Esophagus muscularis mucosa (tissue), 4 donors: ENCODE data around the gene UBXN2A. TPM values are rescaled to one million over a fixed set of nuclear protein-coding genes. Genes with fewer than 3 reads are reported as not detected.
A peak's percentile ranks its signal among the peaks of the same experiment; 100 is the strongest.

Source experiments
- DNase-seq: peaks from one replicate; pipeline ENCODE4 v3.0.0-alpha.2; 2017; ENCODE audit errors: extremely low spot score
- H3K27ac ChIP-seq, 4 donors: fragments of 200-600 bp; sonication (generic); replicated peaks in 1 of 4; 1 replicate in 3 of 4; 2 replicates in 1 of 4; pipeline ENCODE4 v1.5.1; 2016 to 2019; ENCODE audit warnings: mild to moderate bottlenecking in 1 of 4
- H3K27me3 ChIP-seq, 4 donors: fragments of 200-600 bp; sonication (generic); one replicate each; pipeline versions ENCODE4 v1.5.1 to v1.6.0; 2016 to 2019
- H3K36me3 ChIP-seq, 4 donors: fragments of 200-600 bp; sonication (generic); one replicate each; pipeline ENCODE4 v1.5.1; 2016 to 2019
- H3K4me1 ChIP-seq, 4 donors: fragments of 200-600 bp; sonication (generic); one replicate each; pipeline ENCODE4 v1.5.1; 2016 to 2019
- H3K4me3 ChIP-seq, 4 donors: fragments of 200-600 bp; sonication (generic); 1 replicate in 2 of 4; 2 replicates in 2 of 4; pipeline ENCODE4 v1.5.1; 2016 to 2019; ENCODE audit warnings: mild to moderate bottlenecking in 4 of 4, moderate library complexity in 1 of 4
- H3K9me3 ChIP-seq, 4 donors: fragments of 200-600 bp; sonication (generic); 1 replicate in 3 of 4; 2 replicates in 1 of 4; pipeline ENCODE4 v1.5.1; 2016 to 2019
- CTCF ChIP-seq, 3 experiments: fragments of 200-600 bp in 2 of 3; fragments of 450-650 bp in 1 of 3; sonication (generic) in 2 of 3; IDR thresholded peaks; one replicate each; pipeline ENCODE4 v1.5.1; 2017 to 2019; ENCODE audit warnings: antibody characterized with exemption in 3 of 3, mild to moderate bottlenecking in 2 of 3, moderate library complexity in 1 of 3
- EP300 ChIP-seq: sonication (generic); formaldehyde crosslinking; IDR thresholded peaks from one replicate; pipeline ENCODE4 v1.6.1; 2017; ENCODE audit warnings: antibody characterized with exemption
- POLR2A ChIP-seq: fragments of 450-650 bp; IDR thresholded peaks from one replicate; pipeline ENCODE4 v1.6.1; 2017; ENCODE audit warnings: antibody characterized with exemption, moderate library complexity, mild to moderate bottlenecking, low read depth
- POLR2AphosphoS5 ChIP-seq, 2 donors: sonication (generic); formaldehyde crosslinking; IDR thresholded peaks; one replicate each; pipeline ENCODE4 v1.6.1; 2017; ENCODE audit warnings: antibody characterized with exemption in 2 of 2
- WGBS: methylation state at CpG from one replicate; pipeline ENCODE4 v1.1.5; 2018; 5-methylcytosine and 5-hydroxymethylcytosine counted together
- intact Hi-C: fragments of 100-400 bp; cut with DNase I; formaldehyde crosslinking; loops from one replicate; pipeline ENCODE4 v1.15.1; 2023
- total RNA-seq, 4 donors: library from RNA; depleted of rRNA; stranded (reverse); fragments of >200 nt; gene quantifications; one replicate each; pipeline versions ENCODE4 v1.1.0 to v1.2.1, GENCODE V29; 2016

UBXN2A gene
- total RNA-seq, 4 donors from 2014 or later = 17.1 to 23.4 (median 20.3) TPM

- peaks cover 2 to 29% (median 15%) of the 10 kb centered on the region in 4 donors for H3K36me3 ChIP-seq
- no peak overlapping the region for H3K27ac ChIP-seq
- 46% methylated on average over 1 of the region's 1 CpG for WGBS
- H3K9me3 ChIP-seq = no peaks in the 10 kb centered on the region
- no peak for DNase-seq
- H3K4me1 ChIP-seq = no peaks in the 10 kb centered on the region
- intact Hi-C loops = no loop called here
- TF ChIP-seq POLR2A = no peak
- TF ChIP-seq CTCF (IDR thresholded peaks at IDR 0.05) = no peak
- TF ChIP-seq POLR2AphosphoS5 (IDR thresholded peaks at IDR 0.05) = no peak
- TF ChIP-seq EP300 = no peak
- no peak overlapping the region for H3K4me3 ChIP-seq
- no peaks in the 10 kb centered on the region for H3K27me3 ChIP-seq
Observed at GRCh38 chr2:23994567-23994966, 54.3 kb downstream of the UBXN2A start.

DNA sequence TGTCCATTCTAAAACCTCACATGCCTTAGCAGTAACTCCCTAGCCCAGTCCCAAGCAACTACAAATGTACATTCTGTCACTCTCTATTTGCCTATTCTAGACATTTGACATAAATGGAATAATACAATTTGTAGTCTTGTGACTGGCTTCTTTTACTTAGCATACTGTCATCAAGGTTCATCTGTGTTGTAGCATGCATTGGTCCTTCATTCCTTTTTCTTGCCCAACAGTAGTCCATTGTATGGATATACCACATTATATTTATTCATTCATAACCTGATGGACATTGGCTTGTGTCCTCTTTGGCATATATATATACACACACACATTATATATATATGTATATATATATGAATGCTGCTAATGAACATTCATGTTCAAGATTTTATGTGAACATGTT is 67.4 kb downstream of the UBXN2A start:
- Histone ChIP-seq H3K36me3 (no peaks in the 10 kb centered on the region), H3K27ac (no peak overlapping the region), H3K27me3 (peaks cover 5 to 37% (median 18%) of the 10 kb centered on the region in 4 donors), H3K9me3 (no peaks in the 10 kb centered on the region), H3K4me1 (peaks cover 9 to 19% (median 14%) of the 10 kb centered on the region in 4 donors), H3K4me3 (no peak overlapping the region)
- TF ChIP-seq POLR2A = no peak
- no peak for TF ChIP-seq CTCF (IDR thresholded peaks at IDR 0.05)
- no peak for TF ChIP-seq POLR2AphosphoS5 (IDR thresholded peaks at IDR 0.05)
- no peak for TF ChIP-seq EP300
- no peak for DNase-seq
- intact Hi-C loops = no loop called here

DNA sequence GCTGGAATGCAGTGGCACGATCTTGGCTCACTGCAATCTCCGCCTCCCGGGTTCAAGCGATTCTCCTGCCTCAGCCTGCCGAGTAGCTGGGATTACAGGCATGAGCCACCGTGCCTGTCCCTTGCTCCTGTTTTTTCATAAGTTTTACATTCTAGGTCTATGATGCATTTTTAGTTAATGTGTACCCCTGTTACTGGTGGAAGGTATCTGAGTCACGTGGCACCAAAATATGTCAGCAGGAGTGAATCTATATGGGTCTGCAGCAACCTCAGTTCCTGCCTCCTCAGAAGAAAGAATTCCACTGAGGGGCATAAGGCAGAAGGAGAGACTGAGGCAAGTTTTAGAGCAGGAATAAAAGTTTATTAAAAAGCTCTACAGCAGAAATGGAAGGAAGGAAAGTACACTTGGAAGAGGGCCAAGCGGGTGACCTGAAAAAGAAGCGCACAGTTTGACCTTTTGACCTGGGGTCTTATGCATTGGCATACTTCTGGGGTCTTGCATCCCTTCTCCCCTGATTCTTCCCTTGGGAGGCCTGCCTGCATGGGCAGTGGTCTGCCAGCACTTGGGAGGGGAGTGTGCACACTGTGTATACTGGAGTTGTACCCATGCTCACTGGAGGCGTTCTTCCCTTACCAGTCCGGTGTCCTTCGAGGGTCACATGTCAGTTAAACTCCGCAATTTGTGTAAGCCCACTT is 68.6 kb downstream of the UBXN2A start:
- Histone ChIP-seq H3K27ac (no peak overlapping the region), H3K36me3 (no peaks in the 10 kb centered on the region), H3K4me3 (no peak overlapping the region), H3K27me3 (peaks cover 5 to 38% (median 18%) of the 10 kb centered on the region in 4 donors), H3K4me1 (peaks cover 9 to 19% (median 14%) of the 10 kb centered on the region in 4 donors), H3K9me3 (no peaks in the 10 kb centered on the region)
- intact Hi-C loops = no loop called here
- WGBS = 82% methylated on average over 12 of the region's 13 CpGs
- no peak for DNase-seq
- no peak for TF ChIP-seq POLR2AphosphoS5 (IDR thresholded peaks at IDR 0.05)
- TF ChIP-seq POLR2A = no peak
- TF ChIP-seq EP300 = no peak
- TF ChIP-seq CTCF (IDR thresholded peaks at IDR 0.05) = no peak

GRCh38 chr2:24009367-24009679 is 69.1 kb downstream of the UBXN2A start:
- peak overlapping the region; percentile 49 to 57 (median 50) for H3K4me3 ChIP-seq
- H3K27me3 ChIP-seq = peaks cover 5 to 38% (median 18%) of the 10 kb centered on the region in 4 donors
- TF ChIP-seq POLR2A (no peak), POLR2AphosphoS5 (IDR thresholded peaks at IDR 0.05) (no peak), EP300 (no peak), CTCF (IDR thresholded peaks at IDR 0.05) (no peak)
- no peaks in the 10 kb centered on the region for H3K9me3 ChIP-seq
- H3K36me3 ChIP-seq = no peaks in the 10 kb centered on the region
- intact Hi-C loops = no loop called here
- WGBS = 66% methylated on average over 7 of the region's 9 CpGs
- DNase-seq = no peak
- peaks cover 9 to 19% (median 14%) of the 10 kb centered on the region in 4 donors for H3K4me1 ChIP-seq
- no peak overlapping the region for H3K27ac ChIP-seq
